A549 (cell line): ENCODE measurements around the gene SINHCAF.
"Not testable (repeated sequence)": the region's sequence is repeated elsewhere in the genome, so short reads cannot be mapped to it uniquely, and the experiment has no call there.

Source experiments
- CTCF ChIP-seq: fragments of >200 bp; sonication (Bioruptor Twin); formaldehyde crosslinking; IDR thresholded peaks from 3 replicates; pipeline ENCODE4 v1.5.1; 2016
- PHF8 ChIP-seq: fragments of 200-600 bp; sonication (generic); IDR thresholded peaks from 2 replicates; pipeline ENCODE4 v1.6.1; 2016; ENCODE audit warnings: low read depth, mild to moderate bottlenecking, antibody characterized with exemption, moderate library complexity, borderline replicate concordance
- POLR2A ChIP-seq: IDR thresholded peaks from 2 replicates; pipeline ENCODE4 v1.6.1; 2012; ENCODE audit warnings: mild to moderate bottlenecking, low read length
- POLR2AphosphoS2 ChIP-seq: conservative IDR thresholded peaks from 2 replicates; pipeline ENCODE4 v1.6.1; 2012; ENCODE audit warnings: low read length, improper control_type of control experiment, inconsistent platforms

DNA sequence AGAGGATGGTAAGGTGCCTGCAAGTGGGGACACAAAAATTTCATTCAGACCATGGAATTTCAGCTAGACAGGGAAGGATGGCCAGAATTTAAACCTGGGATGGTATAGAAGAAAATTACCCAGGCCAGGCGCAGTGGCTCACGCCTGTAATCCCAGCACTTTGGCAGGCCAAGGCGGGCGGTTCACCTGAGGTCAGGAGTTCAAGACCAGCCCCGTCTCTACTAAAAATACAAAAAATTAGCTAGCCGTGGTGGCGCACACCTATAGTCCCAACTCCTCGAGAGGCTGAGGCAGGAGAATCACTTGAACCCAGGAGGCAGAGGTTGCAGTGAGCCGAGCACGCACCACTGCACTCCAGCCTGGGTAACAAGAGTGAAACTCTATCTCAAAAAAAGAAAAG lies 87.6 kb downstream of the SINHCAF start:
- TF ChIP-seq POLR2AphosphoS2, CTCF, POLR2A, PHF8: not testable (repeated sequence)
